ENCODE measurements around the gene SERPINI1.

DNA sequence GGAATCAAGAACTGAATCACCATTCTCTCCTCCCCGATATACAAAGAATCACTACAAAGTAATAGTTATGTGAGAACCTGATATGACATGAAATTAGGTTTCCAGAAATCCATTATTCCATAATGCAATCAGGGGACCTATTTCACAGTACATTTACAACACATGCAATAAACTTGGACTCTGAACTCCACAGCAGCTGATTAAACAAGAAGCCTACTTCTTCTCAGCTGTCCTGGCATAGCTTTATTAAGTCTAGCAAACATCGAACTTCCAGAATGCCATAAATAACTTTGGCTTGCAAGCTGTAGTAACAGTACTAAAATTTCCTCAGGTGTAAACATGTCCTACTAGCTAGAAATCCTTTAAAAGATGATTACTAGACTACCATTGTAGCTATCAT is 18.6 kb upstream of the SERPINI1 start:
- TF ChIP-seq, protein P1, sequence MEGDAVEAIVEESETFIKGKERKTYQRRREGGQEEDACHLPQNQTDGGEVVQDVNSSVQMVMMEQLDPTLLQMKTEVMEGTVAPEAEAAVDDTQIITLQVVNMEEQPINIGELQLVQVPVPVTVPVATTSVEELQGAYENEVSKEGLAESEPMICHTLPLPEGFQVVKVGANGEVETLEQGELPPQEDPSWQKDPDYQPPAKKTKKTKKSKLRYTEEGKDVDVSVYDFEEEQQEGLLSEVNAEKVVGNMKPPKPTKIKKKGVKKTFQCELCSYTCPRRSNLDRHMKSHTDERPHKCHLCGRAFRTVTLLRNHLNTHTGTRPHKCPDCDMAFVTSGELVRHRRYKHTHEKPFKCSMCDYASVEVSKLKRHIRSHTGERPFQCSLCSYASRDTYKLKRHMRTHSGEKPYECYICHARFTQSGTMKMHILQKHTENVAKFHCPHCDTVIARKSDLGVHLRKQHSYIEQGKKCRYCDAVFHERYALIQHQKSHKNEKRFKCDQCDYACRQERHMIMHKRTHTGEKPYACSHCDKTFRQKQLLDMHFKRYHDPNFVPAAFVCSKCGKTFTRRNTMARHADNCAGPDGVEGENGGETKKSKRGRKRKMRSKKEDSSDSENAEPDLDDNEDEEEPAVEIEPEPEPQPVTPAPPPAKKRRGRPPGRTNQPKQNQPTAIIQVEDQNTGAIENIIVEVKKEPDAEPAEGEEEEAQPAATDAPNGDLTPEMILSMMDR (IDR thresholded peaks at IDR 0.05): no peak
- TF ChIP-seq POLR2A (IDR thresholded peaks at IDR 0.05): no peak
